ENCODE measurements around the gene CFAP46.

DNA sequence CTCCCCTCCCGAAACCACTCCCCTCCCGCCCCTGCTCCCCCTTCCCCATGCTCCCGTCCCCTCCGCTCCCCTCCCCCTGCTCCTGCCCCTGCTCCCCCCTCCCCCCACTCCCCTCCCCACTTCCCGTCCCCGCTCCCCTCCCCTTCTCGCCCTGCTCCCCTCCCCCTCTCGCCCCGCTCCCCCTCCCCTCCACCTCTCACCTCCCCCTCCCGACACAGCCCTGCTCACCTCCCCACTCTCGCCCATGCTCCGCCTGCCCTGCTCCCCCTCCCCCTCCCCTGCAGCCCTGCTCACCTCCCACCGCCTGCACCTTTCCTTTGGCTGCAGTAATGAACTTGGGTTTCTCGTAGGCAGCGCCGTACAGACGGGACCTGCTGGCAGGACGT is 106.5 kb downstream of the CFAP46 start:
- no peak for TF ChIP-seq CTCF (IDR thresholded peaks at IDR 0.05)
- no peak for TF ChIP-seq POLR2A (IDR thresholded peaks at IDR 0.05)

Measured in lower leg skin (tissue), 3 donors.